IMR-90 (cell line): ENCODE data around the gene SF3A2. TPM values are rescaled to one million over a fixed set of nuclear protein-coding genes. Genes with fewer than 3 reads are reported as not detected.

Source experiments
- ATAC-seq: fragments of 200-7000 bp; cut with Tn5 transposase; 2 replicates; pipeline ENCODE4 v1.9.1; 2020; ENCODE audit warnings: low read depth, mild to moderate bottlenecking, moderate library complexity
- BruUV-seq: library from RNA; stranded (reverse); fragments of 400-500 nt; replicated peaks from 2 replicates; lab custom pipeline; 2021; lab: Mats Ljungman, UMichigan
- CTCF ChIA-PET: fragments of 300-600 bp; formaldehyde crosslinking; extraction: SDS; loops from one replicate; lab custom pipeline; 2021; ENCODE audit warnings: antibody characterized with exemption; lab: Yijun Ruan, JAX
- POLR2A ChIA-PET: fragments of 300-600 bp; sonication (Branson Sonifier 250); formaldehyde crosslinking; loops from one replicate; lab custom pipeline; 2022; ENCODE audit warnings: antibody characterized with exemption; ENCODE audit not compliant: unreplicated experiment; lab: Charles Lee
- DNase-seq: peaks from one replicate; pipeline ENCODE4 v3.0.0; 2013
- H2AFZ ChIP-seq: replicated peaks from 2 replicates; pipeline ENCODE3; 2013; ENCODE audit warnings: low read length, mild to moderate bottlenecking; ENCODE audit not compliant: poor library complexity
- H2AK5ac ChIP-seq: 2 replicates; pipeline ENCODE4 v1.6.1; 2013; ENCODE audit warnings: low read depth, low read length, inconsistent platforms
- H2AK9ac ChIP-seq: replicated peaks from 2 replicates; pipeline ENCODE3; 2013; ENCODE audit warnings: mild to moderate bottlenecking, low read depth, low read length, moderate library complexity; ENCODE audit not compliant: poor library complexity
- H2BK120ac ChIP-seq: 2 replicates; pipeline ENCODE4 v1.6.1; 2013; ENCODE audit warnings: low read depth, low read length, inconsistent platforms
- H2BK15ac ChIP-seq: 3 replicates; pipeline ENCODE4 v1.6.1; 2013; ENCODE audit warnings: low read depth, low read length, inconsistent platforms
- H2BK20ac ChIP-seq: 2 replicates; pipeline ENCODE4 v1.6.1; 2013; ENCODE audit warnings: low read depth, mild to moderate bottlenecking, inconsistent platforms, low read length, moderate library complexity
- H2BK5ac ChIP-seq: 2 replicates; pipeline ENCODE4 v1.6.1; 2013; ENCODE audit warnings: mild to moderate bottlenecking, low read depth, low read length, inconsistent platforms; ENCODE audit not compliant: poor library complexity, severe bottlenecking
- H3K14ac ChIP-seq: replicated peaks from 2 replicates; pipeline ENCODE4 v1.6.1; 2013; ENCODE audit warnings: low read depth, low read length, inconsistent platforms
- H3K18ac ChIP-seq: 2 replicates; pipeline ENCODE4 v1.6.1; 2013; ENCODE audit warnings: low read depth, low read length, control low read depth
- H3K23ac ChIP-seq: 2 replicates; pipeline ENCODE4 v1.6.1; 2013; ENCODE audit warnings: low read depth, low read length, inconsistent platforms
- H3K27ac ChIP-seq: 2 replicates; pipeline ENCODE4 v1.5.1; 2013; ENCODE audit warnings: mild to moderate bottlenecking, control low read depth, low read length; ENCODE audit not compliant: insufficient read depth
- H3K27me3 ChIP-seq: 2 replicates; pipeline ENCODE4 v1.6.1; 2013; ENCODE audit warnings: low read length; ENCODE audit not compliant: control insufficient read depth, insufficient read depth
- H3K36me3 ChIP-seq: 2 replicates; pipeline ENCODE4 v1.6.1; 2013; ENCODE audit warnings: low read length, mixed read lengths; ENCODE audit not compliant: control insufficient read depth, insufficient read depth
- H3K4ac ChIP-seq: 2 replicates; pipeline ENCODE4 v1.6.1; 2013; ENCODE audit warnings: low read depth, low read length, inconsistent platforms
- H3K4me1 ChIP-seq: 2 replicates; pipeline ENCODE4 v1.6.1; 2013; ENCODE audit warnings: low read length, mixed read lengths; ENCODE audit not compliant: control insufficient read depth, insufficient read depth
- H3K4me2 ChIP-seq: 2 replicates; pipeline ENCODE4 v1.6.1; 2013; ENCODE audit warnings: low read depth, mild to moderate bottlenecking, control low read depth, low read length, moderate library complexity
- H3K4me3 ChIP-seq: 2 replicates; pipeline ENCODE4 v1.5.1; 2013; ENCODE audit warnings: low read depth, mild to moderate bottlenecking, control low read depth, low read length, moderate library complexity; ENCODE audit not compliant: insufficient read depth
- H3K56ac ChIP-seq: 2 replicates; pipeline ENCODE4 v1.6.1; 2013; ENCODE audit warnings: low read length, inconsistent platforms; ENCODE audit not compliant: insufficient read depth; ENCODE audit errors: extremely low read depth
- H3K79me1 ChIP-seq, 2 experiments: 2 replicates each; pipeline ENCODE4 v1.6.1; 2013; ENCODE audit warnings: low read length in 2 of 2, inconsistent platforms in 1 of 2, low read depth in 1 of 2
- H3K9ac ChIP-seq: 2 replicates; pipeline ENCODE4 v1.6.1; 2013; ENCODE audit warnings: low read depth, low read length, control low read depth
- H3K9me1 ChIP-seq: 2 replicates; pipeline ENCODE4 v1.6.1; 2013; ENCODE audit warnings: low read length, inconsistent platforms; ENCODE audit not compliant: insufficient read depth
- H3K9me3 ChIP-seq: 2 replicates; pipeline ENCODE4 v1.6.1; 2013; ENCODE audit warnings: low read length; ENCODE audit not compliant: control insufficient read depth, insufficient read depth
- H4K20me1 ChIP-seq: 2 replicates; pipeline ENCODE4 v1.6.1; 2013; ENCODE audit warnings: low read length, inconsistent platforms; ENCODE audit not compliant: insufficient read depth
- H4K5ac ChIP-seq: 2 replicates; pipeline ENCODE4 v1.6.1; 2013; ENCODE audit warnings: mild to moderate bottlenecking, low read depth, low read length, control low read depth
- H4K8ac ChIP-seq, 2 experiments: 2 replicates each; pipeline ENCODE4 v1.6.1; 2013; ENCODE audit warnings: low read depth in 2 of 2, low read length in 2 of 2, control low read depth in 1 of 2, inconsistent platforms in 1 of 2
- H4K91ac ChIP-seq: 2 replicates; pipeline ENCODE4 v1.6.1; 2013; ENCODE audit warnings: low read depth, low read length, inconsistent platforms; ENCODE audit not compliant: insufficient read depth
- CHD1 ChIP-seq: IDR thresholded peaks from 2 replicates; pipeline ENCODE4 v1.6.1; 2012; ENCODE audit warnings: low read depth, low read length, improper control_type of control experiment
- CTCF ChIP-seq: conservative IDR thresholded peaks from 2 replicates; pipeline ENCODE4 v1.5.1; 2012; ENCODE audit warnings: mild to moderate bottlenecking, low read depth, low read length, improper control_type of control experiment
- FOS ChIP-seq: fragments of 150-350 bp; IDR thresholded peaks from 2 replicates; pipeline ENCODE4 v1.6.1; 2016; ENCODE audit warnings: low read depth, low read length
- MAFK ChIP-seq: IDR thresholded peaks from 2 replicates; pipeline ENCODE4 v1.6.1; 2012; ENCODE audit warnings: low read depth, low read length, improper control_type of control experiment
- MXI1 ChIP-seq: IDR thresholded peaks from 2 replicates; pipeline ENCODE4 v1.6.1; 2012; ENCODE audit warnings: low read depth, mild to moderate bottlenecking, low read length, moderate library complexity, borderline replicate concordance
- NFE2L2 ChIP-seq: fragments of 150-350 bp; IDR thresholded peaks from 2 replicates; pipeline ENCODE4 v1.6.1; 2016; ENCODE audit warnings: low read depth, mild to moderate bottlenecking, low read length
- POLR2A ChIP-seq: IDR thresholded peaks from 2 replicates; pipeline ENCODE4 v1.6.1; 2012; ENCODE audit warnings: mild to moderate bottlenecking, low read depth, low read length
- RAD21 ChIP-seq: IDR thresholded peaks from 2 replicates; pipeline ENCODE4 v1.6.1; 2012; ENCODE audit warnings: low read length, improper control_type of control experiment
- RCOR1 ChIP-seq: IDR thresholded peaks from 2 replicates; pipeline ENCODE4 v1.6.1; 2012; ENCODE audit warnings: mild to moderate bottlenecking, low read length, improper control_type of control experiment; ENCODE audit not compliant: insufficient replicate concordance
- SMC3 ChIP-seq: fragments of 150-350 bp; IDR thresholded peaks from 2 replicates; pipeline ENCODE4 v1.6.1; 2016; ENCODE audit warnings: low read depth, mild to moderate bottlenecking, antibody characterized with exemption, low read length, moderate library complexity
- USF2 ChIP-seq: fragments of 150-350 bp; IDR thresholded peaks from 2 replicates; pipeline ENCODE4 v1.6.1; 2017; ENCODE audit warnings: mild to moderate bottlenecking, antibody characterized with exemption, low read length, low read depth
- WGBS, 2 experiments: methylation state at CpG; one replicate each; pipeline versions ENCODE4 v1.1.5 to v1.1.7; 2013; ENCODE audit warnings: missing lambda C conversion rate in 2 of 2; ENCODE audit not compliant: insufficient read length in 1 of 2; ENCODE audit errors: extremely low coverage in 2 of 2; 5-methylcytosine and 5-hydroxymethylcytosine counted together
- dilution Hi-C: fragments of 300-500 bp; cut with HindIII; formaldehyde crosslinking; loops from one replicate; pipeline ENCODE4 v1.14.3; 2018; ENCODE audit warnings: low sequenced_read_pairs; ENCODE audit not compliant: unreplicated experiment
- in situ Hi-C: fragments of 300-500 bp; cut with MboI; formaldehyde crosslinking; loops from 3 replicates; pipeline ENCODE4 v1.14.3; 2019; ENCODE audit warnings: low sequenced_read_pairs, inconsistent platforms, mixed read lengths
- intact Hi-C: fragments of 100-400 bp; cut with micrococcal nuclease; formaldehyde crosslinking; loops from 2 replicates; pipeline ENCODE4 v1.10.0; 2022
- polyA plus RNA-seq, 3 experiments: library from polyadenylated mRNA; depleted of rRNA; stranded (reverse); fragments of >200 nt; gene quantifications; 2 replicates each; pipeline ENCODE4 v1.2.3, GENCODE V29; 2012; ENCODE audit warnings: low replicate concordance in 1 of 3
- total RNA-seq: library from RNA; depleted of rRNA; stranded (reverse); fragments of >200 nt; gene quantifications from 2 replicates; pipeline ENCODE4 v1.2.3, GENCODE V29; 2012

SF3A2 gene
- total and polyA plus RNA-seq, 2 of the 4 experiments (the other 2 are of a cell fraction): 4.8 to 34.5 TPM

GRCh38 chr19:2217591-2217990, 19.0 kb upstream of the SF3A2 start:
- H4K8ac ChIP-seq: no peak overlapping the region
- no peaks in the 10 kb centered on the region for H3K27me3 ChIP-seq
- in situ Hi-C loops: no loop called here
- POLR2A ChIA-PET: interaction anchor here (0.6 kb wide), 1 partner anchor 49 kb away, joined by 3 read pairs; no protein-coding TSS in a partner anchor
- intact Hi-C loops: no loop called here
- H2AFZ ChIP-seq: no peak overlapping the region
- ATAC-seq (no peak), DNase-seq (no peak)
- H3K23ac ChIP-seq: no peak overlapping the region
- H2BK20ac ChIP-seq: no peak overlapping the region
- no peak overlapping the region for H2BK5ac ChIP-seq
- H2AK9ac ChIP-seq: no peak overlapping the region
- 98% methylated on average over 17 of the region's 22 CpGs; no CpG with 5 or more reads in 1 of the 2 experiments for WGBS, 2 experiments
- H3K56ac ChIP-seq: no peak overlapping the region
- no peak overlapping the region for H3K4ac ChIP-seq
- H3K18ac ChIP-seq: no peak overlapping the region
- no peak overlapping the region for H4K5ac ChIP-seq
- no peak overlapping the region for H2AK5ac ChIP-seq
- H3K9me3 ChIP-seq: no peaks in the 10 kb centered on the region
- CTCF ChIA-PET: no interaction called here
- H3K4me3 ChIP-seq: no peak overlapping the region
- H3K9ac ChIP-seq: no peak overlapping the region
- no peak overlapping the region for H2BK15ac ChIP-seq
- TF ChIP-seq SMC3 (no peak), MAFK (no peak), CHD1 (no peak), NFE2L2 (no peak), FOS (no peak), RAD21 (no peak), POLR2A (no peak), RCOR1 (no peak), CTCF (no peak), MXI1 (no peak), USF2 (no peak)
- peaks cover 16 to 45% of the 10 kb centered on the region in 2 experiments; a peak in 3 of 4 replicates for H3K79me1 ChIP-seq
- no TSS peak for BruUV-seq
- dilution Hi-C loops: no loop called here
- peaks cover 70% of the 10 kb centered on the region for H3K36me3 ChIP-seq
- no peak overlapping the region for H4K91ac ChIP-seq
- H3K9me1 ChIP-seq: no peaks in the 10 kb centered on the region
- H3K4me2 ChIP-seq: no peak overlapping the region
- H3K27ac ChIP-seq: no peak overlapping the region
- H2BK120ac ChIP-seq: no peak overlapping the region
- peaks cover 3% of the 10 kb centered on the region; the same call in 1 of the 2 replicates for H4K20me1 ChIP-seq
- no peak overlapping the region for H3K14ac ChIP-seq
- no peaks in the 10 kb centered on the region for H3K4me1 ChIP-seq
